NOMO-1 treated with DMSO at 0.1 percent for 48 hours (cell line): ENCODE data around the gene DCAF4.

Experiments used
- DNase-seq: peaks from one replicate; lab custom pipeline; 2025; ENCODE audit not compliant: unreplicated experiment; lab: John Stamatoyannopoulos, UW

Gene DCAF4

GRCh38 chr14:72894623-72895378 is 31.5 kb upstream of the DCAF4 start:
- peak; percentile 11 for DNase-seq

- no peak for DNase-seq
Observed at GRCh38 chr14:72898448-72898847, 27.8 kb upstream of the DCAF4 start.

DNA sequence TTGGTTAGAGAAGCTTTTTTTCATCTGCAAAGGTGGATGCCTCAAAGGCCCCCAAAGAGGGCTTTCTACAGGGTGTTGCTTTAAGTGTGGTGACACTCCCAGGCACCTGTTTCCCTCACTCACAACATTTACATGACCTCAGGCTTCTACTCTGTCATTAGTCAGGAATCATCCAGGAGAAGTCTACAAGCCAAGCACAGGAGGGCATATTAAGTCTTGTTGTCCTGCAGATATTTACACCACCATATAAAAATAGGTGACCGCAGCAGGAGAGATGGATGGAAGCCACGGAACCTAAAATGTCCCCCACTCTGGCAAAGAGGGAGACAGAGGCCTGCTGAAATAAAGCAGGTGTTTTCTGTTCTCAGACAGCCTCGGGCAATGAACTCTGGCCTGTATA is 24.9 kb upstream of the DCAF4 start:
- DNase-seq, result no peak

DNA sequence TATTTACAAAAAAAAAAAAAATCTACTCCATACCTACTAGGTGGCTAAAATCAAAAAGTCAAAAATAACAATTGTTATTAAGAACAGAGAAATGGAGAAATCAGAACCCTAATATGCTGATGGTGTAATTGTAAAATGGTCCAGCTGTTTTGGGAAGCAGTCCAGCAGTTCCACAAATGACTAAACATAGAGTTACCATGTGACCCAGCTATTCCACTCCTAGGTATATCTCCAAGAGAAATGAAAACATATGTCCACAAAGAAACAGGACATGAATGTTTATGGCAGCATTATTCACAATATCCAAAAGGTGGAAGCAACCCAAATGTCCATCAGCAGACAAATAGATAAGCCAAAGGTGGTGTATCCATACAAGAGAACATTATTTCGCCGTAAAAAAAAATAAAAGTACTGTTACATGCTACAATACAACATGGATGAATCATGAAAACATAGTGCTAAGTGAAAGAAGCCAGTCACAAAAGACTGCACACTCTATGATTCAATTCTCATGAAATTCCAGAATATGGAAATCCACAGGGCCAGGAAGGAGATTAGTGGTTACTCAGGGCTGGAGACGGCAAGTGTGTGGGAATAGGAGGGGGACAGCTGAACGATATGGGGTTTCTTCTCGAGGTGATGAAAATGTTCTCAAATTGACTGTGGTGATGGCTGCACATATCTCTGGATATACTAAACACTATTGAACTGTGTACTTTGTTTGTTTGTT is 23.3 kb upstream of the DCAF4 start:
- DNase-seq, result no peak

GRCh38 chr14:72903716-72904115 is 22.5 kb upstream of the DCAF4 start:
- DNase-seq, result no peak

DNA sequence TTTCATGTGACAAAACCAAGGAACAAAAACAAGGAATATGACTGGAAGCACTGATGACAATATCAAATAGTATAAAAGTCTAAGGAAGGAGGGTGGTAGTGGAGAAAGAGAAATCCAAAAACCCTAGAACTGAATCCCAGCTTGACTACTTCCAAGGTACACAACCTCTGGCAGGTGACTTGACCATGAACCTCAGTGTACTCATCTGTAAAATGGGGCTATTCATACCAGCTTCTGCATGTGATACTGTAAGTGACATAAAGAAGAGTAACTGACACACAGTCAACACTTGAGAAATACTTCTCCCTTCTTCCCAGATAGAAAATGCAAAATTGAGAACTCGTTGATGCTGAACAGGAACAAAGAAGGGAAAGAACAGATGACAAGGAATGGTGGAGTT is 22.0 kb upstream of the DCAF4 start:
- DNase-seq, result no peak

DNA sequence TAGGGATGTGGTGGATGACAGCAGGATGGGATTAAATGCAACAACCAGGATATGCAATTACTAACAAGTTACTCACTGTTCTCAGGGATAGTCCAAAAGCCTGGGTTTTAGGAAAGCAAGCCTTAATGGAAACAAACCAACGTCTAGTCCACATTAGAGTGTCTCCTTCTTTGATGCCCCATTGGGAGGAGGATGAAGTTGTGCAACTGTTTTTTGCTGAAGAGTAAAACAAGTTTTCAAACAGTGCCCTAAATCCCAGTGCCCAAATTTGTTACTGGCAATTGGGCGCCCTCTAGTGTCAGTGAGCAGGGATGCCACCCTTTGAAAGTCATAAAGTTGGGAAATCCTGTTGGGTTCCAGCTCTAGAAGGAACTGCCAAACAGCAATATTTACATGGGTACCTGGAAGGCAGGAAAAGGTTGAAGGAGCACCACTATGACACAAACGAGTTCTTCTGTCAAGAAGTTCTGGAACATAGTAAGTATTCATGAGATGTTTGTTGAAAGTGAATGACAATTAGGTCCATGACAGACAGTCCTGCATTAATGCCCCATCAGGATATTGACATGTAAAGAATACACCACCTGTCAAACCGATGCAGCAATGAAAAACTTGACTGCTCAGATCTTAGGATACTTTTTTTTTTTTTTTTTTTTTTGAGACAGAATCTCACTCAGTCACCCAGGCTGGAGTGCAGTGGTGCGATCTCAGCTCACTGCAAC is 21.3 kb upstream of the DCAF4 start:
- DNase-seq, result peak; percentile 77

GRCh38 chr14:72906316-72906715 is 19.9 kb upstream of the DCAF4 start:
- no peak for DNase-seq

DNA sequence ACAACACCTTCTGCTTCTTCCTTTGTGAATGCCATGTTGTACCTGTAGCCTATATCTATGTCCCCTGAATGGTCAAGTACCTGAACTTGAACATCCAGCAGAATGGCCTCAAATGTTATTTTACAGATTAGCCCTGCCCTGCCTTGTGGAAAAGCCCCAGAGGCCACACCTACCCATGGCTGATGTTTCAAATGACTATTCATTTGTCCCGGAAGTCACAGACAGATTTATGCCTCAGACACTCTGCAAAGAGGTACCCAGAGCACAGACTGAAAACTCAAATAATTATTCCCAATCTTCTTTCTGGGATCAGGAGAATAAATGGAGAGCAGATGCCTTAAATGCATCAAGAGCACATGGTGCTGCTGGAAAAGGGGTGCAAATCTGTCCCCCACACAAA is 19.4 kb upstream of the DCAF4 start:
- no peak for DNase-seq

GRCh38 chr14:72907886-72908285 is 18.4 kb upstream of the DCAF4 start:
- no peak for DNase-seq

GRCh38 chr14:72909163-72909562 is 17.1 kb upstream of the DCAF4 start:
- no peak for DNase-seq

- DNase-seq, result no peak
Observed at GRCh38 chr14:72913809-72914208, 12.5 kb upstream of the DCAF4 start.

GRCh38 chr14:72916174-72916573 is 10.1 kb upstream of the DCAF4 start:
- no peak for DNase-seq

- DNase-seq, result no peak
Observed at GRCh38 chr14:72917094-72917802, 9.0 kb upstream of the DCAF4 start.

- no peak for DNase-seq
Observed at GRCh38 chr14:72920008-72920407, 6.3 kb upstream of the DCAF4 start.

DNA sequence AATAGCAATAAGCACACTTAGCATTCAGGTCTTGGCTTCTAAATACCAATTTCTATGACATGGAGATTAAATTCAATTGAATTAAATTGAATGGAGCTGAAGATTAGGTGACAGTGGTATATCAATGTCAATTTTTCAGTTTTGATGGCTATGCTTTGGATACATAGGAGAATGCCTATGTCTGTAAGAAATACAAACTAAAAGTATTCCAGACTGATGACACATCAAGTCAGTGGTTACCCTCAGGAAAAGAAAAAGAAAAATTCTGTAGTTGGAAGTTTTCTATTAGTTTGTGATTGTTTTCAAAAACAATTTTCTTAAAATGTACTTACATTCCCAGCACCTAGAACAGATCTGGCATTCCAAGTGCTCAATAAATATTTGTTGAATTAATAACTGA is 4.9 kb upstream of the DCAF4 start:
- DNase-seq, result no peak

DNA sequence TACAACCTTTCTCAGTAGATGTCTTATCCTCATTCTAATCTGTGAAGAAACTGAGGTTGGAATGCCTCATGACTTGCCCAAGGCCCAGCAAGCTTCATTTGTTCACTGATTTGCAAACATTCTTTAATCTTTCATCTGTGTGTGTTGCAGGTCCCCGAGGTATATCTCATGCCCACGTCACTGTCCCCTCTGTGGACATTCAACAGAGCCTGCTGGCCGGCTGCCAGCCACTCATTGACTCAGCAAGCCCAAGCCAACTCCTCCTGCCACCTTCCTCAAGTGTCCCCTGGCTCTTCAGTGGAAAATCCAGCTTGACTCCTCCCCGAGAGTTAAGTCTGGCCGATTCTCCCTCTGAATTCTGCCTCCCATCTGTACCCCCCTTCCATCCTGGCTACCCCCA is 1.9 kb upstream of the DCAF4 start:
- no peak for DNase-seq

- DNase-seq, result no peak
Observed at GRCh38 chr14:72925171-72925759, 999 bp upstream of the DCAF4 start.

- DNase-seq, result no peak
Observed at GRCh38 chr14:72925815-72926291, 411 bp upstream of the DCAF4 start.

- DNase-seq, result no peak
Observed at GRCh38 chr14:72928872-72929271, 2.6 kb downstream of the DCAF4 start.
